D341Med (cell line): ENCODE measurements around the gene PRKN.

Source experiments
- DNase-seq: peaks from one replicate; pipeline ENCODE4 v3.0.0; 2012; ENCODE audit warnings: low spot score

The PRKN gene

GRCh38 chr6:161487217-161487531, 1240.4 kb downstream of the PRKN start:
- no peak for DNase-seq

GRCh38 chr6:161486361-161487216, 1241.0 kb downstream of the PRKN start:
- DNase-seq = no peak

- no peak for DNase-seq
Observed at GRCh38 chr6:161482517-161482858, 1245.1 kb downstream of the PRKN start.

DNA sequence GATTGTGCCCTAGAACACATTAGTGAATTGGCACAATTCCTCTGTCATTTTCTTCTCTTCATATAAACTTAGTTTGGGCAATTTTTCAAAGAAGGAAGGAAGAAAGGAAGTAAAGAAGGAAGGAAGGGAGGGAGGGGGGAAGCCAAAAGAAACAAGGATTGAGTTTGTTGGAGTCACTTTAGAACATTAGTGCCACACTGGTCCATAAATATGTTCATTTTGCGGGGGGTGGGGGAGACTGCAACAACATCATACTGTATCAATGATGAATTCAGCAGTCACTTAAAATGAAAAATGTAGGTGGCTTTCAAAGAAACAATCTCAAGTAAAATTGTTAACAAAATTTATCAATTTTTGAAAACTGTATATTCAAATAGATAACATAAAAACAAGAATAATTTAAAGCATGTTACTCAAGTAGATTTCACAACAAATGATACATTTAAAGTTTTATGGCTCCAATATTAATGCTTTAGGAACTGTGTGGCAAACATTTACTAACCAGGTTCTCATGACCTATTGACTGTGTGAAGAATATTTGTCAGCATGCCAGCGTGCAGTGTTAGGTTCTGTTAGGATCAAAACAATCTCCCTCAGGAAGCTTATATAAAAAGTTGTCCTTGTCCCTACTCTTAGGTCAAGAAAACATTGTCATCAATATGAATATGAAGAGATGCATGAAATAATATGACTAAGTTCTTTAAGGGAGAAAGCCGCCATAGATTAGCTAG, 1245.6 kb downstream of the PRKN start:
- DNase-seq = no peak

DNA sequence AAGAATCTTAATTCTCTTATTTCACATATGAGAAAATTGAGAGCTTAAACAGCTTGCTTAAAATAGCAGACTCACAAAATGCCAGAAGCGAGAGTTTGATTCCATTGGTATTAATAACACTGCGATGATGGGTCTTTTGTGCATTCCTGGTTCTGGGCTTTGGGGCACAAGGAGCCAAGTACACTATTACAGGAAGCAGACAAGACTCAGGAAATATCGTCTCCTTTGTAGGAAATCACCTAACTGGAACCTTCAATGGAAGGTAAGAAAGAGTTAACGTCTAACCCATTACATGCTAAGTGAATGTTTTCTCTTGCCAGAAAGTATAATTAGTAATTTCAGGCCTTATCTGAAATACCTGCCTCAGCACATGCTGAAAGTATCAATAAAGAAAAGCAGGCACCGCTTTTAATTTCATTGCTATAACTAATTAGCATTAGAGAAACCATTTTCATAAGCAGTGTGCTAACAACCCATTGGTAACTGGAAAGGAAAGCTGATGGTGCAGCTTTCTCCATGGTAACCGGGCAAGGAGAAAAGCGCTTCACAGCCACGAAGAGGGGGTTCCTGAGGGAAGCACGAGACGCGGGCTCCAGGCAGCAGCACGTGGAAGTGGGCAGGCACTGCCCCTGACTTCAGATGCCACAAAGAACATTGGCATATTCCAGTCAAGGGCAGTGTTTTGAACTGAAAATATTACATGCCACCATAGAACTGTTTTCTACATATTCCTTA, 1247.0 kb downstream of the PRKN start:
- DNase-seq = no peak

DNA sequence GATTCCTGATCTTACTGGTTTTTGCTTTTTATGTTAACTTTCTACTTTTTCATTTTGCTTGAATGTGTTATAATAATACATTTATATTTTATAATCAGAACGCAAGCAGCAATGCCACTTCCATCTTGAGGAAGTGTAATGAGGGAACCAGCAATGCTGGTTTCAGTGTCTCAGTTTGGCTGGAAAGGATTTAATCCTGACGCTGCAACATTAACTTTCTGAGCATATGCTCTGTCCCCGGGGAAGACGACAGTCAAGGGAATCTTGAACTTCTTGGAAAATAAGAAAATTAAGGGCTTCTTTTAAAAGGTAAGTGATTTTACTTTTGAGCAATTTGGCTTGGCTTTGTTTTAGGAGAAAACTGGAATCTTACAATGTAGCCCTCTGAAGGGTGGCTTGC, 1248.2 kb downstream of the PRKN start:
- no peak for DNase-seq

DNA sequence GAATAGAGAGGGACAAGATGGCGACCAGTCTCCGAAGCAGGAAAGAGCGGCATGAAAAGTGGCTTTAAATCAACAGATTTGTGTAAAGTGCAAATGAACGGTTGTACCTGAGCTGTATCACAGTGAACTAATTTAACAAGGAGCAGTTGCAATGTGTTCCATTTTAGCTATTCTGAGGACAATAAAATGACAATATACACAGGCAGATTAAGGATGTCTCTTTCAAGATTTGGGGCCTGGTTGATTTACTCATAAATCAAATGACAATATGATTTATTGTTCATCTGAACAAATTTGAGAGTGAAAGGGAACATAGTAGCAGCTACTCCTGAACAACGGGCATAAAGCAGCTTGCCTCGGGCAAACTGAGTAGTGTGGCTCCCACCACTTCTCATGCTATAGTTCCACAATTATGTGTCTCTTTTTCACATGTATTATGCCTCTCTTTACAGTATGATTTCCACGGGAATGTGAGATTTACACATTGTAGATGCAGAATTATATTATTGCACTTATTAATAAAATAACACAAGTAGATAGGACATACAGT, 1249.6 kb downstream of the PRKN start:
- DNase-seq = no peak

DNA sequence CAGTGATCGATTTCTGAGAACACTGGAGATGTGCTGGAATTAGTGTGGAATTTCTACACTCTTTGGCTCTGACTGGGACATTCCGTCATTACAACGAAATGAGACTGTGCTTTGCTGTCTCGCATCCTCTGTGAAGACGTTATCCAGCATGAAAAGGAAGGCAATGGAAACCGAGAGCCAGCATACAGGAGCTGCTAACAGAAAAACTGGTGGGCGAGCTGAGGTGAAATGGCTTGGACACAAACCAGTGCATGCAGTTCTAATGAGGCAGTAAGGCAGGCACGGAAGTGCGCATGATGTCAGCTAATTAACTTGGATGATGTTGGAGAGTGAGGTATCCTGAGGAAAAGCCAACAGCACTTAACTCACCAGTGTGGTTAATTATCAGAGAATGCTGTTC, 1250.9 kb downstream of the PRKN start:
- no peak for DNase-seq

- DNase-seq = no peak
Observed at GRCh38 chr6:161465403-161465802, 1262.2 kb downstream of the PRKN start.

GRCh38 chr6:161463071-161463470, 1264.5 kb downstream of the PRKN start:
- DNase-seq = no peak

- no peak for DNase-seq
Observed at GRCh38 chr6:161462148-161462547, 1265.4 kb downstream of the PRKN start.

- DNase-seq = no peak
Observed at GRCh38 chr6:161459008-161459615, 1268.5 kb downstream of the PRKN start.

DNA sequence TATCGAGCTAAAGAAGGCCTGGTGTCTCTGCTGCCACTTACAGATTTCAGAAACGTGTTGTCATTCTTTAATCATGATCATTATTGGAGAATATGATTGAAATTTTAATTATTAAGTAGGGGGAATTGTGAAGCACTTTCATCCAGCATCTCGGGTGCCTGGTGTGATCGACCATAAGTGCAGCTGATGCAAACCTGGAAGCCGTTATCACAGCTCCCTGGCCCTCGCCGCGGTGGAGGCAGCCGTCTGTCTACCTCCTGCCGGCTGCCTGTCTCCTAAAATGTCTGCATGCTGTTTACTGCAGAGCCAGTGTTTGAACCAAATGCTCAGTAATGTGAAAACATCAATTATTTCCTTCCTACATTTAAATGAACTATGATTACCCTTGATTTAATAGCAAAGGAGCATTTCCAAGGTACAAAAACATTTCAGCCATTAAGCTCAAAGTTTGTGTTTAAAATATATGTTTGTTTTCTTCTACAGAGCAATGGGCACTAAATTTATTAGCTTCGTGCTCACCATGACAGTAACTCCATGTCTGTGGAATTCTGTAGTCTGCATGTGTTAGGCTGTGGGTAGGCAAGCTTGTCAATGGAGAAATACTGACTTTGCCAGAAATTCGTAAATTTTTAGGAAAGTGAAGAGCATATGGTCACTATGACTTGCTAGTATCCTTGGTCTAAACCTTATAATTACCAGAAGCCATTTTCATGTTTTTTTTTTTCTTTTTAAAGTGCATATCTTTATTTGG, 1269.2 kb downstream of the PRKN start:
- no peak for DNase-seq

- no peak for DNase-seq
Observed at GRCh38 chr6:161455848-161456247, 1271.7 kb downstream of the PRKN start.

- no peak for DNase-seq
Observed at GRCh38 chr6:161453558-161453957, 1274.0 kb downstream of the PRKN start.

DNA sequence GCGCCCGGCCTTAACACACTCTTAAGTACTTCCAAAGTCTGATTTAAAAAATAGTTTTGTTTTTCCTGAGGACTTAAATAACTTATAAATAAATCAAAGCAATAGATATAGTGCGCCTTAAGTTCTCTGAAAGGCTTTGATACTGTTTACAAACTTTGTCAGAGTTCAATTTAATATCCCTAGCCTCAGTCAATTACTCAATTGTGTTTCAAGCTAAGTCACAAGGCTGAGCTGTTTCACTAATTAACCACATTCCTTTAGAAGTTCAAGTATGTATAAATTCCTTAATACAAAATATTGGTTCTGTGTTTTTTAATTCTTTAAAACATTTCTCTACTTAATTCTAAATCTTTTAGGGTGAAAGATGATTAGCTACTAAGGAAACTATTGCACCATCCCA, 1275.3 kb downstream of the PRKN start:
- no peak for DNase-seq

DNA sequence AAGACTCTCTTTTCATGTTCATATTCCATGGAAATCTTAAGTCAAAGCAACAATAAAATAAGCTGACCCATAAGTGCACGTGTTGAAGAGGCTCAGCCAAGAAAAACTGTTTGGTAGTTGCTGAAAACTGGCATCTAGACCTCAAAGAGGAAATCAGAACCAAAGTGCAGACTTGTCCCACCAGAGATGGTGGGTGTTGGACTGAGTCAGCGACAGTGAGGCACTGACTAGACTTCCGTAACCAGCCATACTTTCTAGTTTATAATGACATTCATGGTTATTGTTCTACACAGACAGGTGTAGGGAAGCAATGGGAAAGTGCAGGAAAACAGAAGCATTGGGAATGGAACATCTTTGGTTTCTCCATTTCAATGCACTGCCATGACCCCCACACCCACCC, 1278.0 kb downstream of the PRKN start:
- DNase-seq = no peak

- DNase-seq = no peak
Observed at GRCh38 chr6:161446949-161447348, 1280.6 kb downstream of the PRKN start.

DNA sequence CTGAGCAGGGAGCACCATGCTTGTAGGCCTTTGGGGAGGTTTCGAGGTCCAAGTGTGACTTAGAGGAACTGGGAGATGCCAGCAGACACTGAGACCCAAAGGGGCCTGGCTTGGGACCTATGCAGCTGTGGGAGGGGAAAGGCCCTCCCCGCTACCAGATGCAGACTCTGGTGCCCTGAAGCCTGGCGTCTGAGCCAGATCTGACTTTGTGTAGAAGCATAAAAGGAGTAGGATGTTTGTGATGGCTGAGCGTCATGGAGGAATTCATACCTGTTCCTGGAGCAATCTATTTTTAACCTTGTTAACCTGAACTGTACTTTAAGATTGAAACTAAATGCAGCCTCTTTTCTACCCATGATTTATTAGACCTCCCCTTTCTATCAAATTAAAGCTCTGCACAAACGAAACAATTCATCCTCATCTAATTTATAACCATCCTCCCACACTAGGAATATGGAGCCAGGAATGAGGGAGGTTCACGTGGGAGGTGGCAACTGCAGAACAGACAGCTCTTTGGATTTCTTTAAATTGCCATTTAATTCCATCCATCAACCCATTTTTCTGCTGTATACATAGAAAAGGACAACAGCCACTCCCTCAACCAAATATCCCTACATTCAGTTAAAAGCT, 1281.2 kb downstream of the PRKN start:
- DNase-seq = no peak

- no peak for DNase-seq
Observed at GRCh38 chr6:161445021-161445799, 1282.4 kb downstream of the PRKN start.
